Endothelial cell of umbilical vein (primary cell): ENCODE results near the gene CACNA2D3. TPM values are rescaled to one million over a fixed set of nuclear protein-coding genes. Genes with fewer than 3 reads are reported as not detected.

ENCODE experiments used
- BruUV-seq: library from RNA; stranded (reverse); fragments of 400-500 nt; replicated peaks from 2 replicates; lab custom pipeline; 2021; lab: Mats Ljungman, UMichigan
- CTCF ChIA-PET: fragments of 300-600, 350-600 bp; sonication (Branson Sonifier 250); formaldehyde crosslinking; loops from one replicate; lab custom pipeline; 2021; ENCODE audit warnings: antibody characterized with exemption, inconsistent platforms; lab: Charles Lee
- POLR2A ChIA-PET: fragments of 300-600, 350-600 bp; sonication (Branson Sonifier 250); formaldehyde crosslinking; loops from one replicate; lab custom pipeline; 2021; ENCODE audit warnings: antibody characterized with exemption, inconsistent platforms; lab: Charles Lee
- DNase-seq: peaks from one replicate; pipeline ENCODE4 v3.0.0-alpha.2; 2011; ENCODE audit warnings: low read depth, low spot score
- FAIRE-seq: peaks from 2 replicates; lab custom pipeline; 2011; peaks lifted over from hg19 to GRCh38; lab: Jason Lieb, UNC
- H2AFZ ChIP-seq: 2 replicates; pipeline ENCODE4 v1.6.0; 2012; ENCODE audit warnings: low read depth, low read length, control low read depth, inconsistent platforms
- H3K27ac ChIP-seq: 2 replicates; pipeline ENCODE4 v1.5.1; 2011; ENCODE audit warnings: low read depth, mild to moderate bottlenecking, control low read depth, low read length, moderate library complexity; ENCODE audit not compliant: insufficient read depth
- H3K27me3 ChIP-seq, 2 experiments: 2 replicates each; pipeline versions ENCODE4 v1.6.0 to v1.6.1; 2011; ENCODE audit warnings: low read length in 2 of 2, mixed read lengths in 1 of 2; ENCODE audit not compliant: control insufficient read depth in 2 of 2, insufficient read depth in 2 of 2
- H3K36me3 ChIP-seq, 2 experiments: 2 replicates in 1 of 2; 3 replicates in 1 of 2; pipeline ENCODE4 v1.5.1; 2011; ENCODE audit warnings: low read length in 2 of 2, mild to moderate bottlenecking in 1 of 2, moderate library complexity in 1 of 2; ENCODE audit not compliant: control insufficient read depth in 2 of 2, insufficient read depth in 2 of 2; ENCODE audit errors: extremely low read depth in 1 of 2
- H3K4me1 ChIP-seq: 3 replicates; pipeline ENCODE4 v1.5.1; 2011; ENCODE audit warnings: mild to moderate bottlenecking, low read length; ENCODE audit not compliant: control insufficient read depth, insufficient read depth; ENCODE audit errors: extremely low read depth
- H3K4me2 ChIP-seq: 2 replicates; pipeline ENCODE4 v1.6.1; 2011; ENCODE audit warnings: low read length, control low read depth, mixed read lengths; ENCODE audit not compliant: insufficient read depth
- H3K4me3 ChIP-seq, 3 experiments: fragments of 200-600 bp in 1 of 3; sonication (generic), shearing (Covaris generic) in 1 of 3; replicated peaks in 1 of 3; 2 replicates each; pipeline ENCODE4 v1.5.1; 2011 to 2016; ENCODE audit warnings: control low read depth in 3 of 3, low read length in 3 of 3, mild to moderate bottlenecking in 2 of 3, inconsistent platforms in 1 of 3, low read depth in 1 of 3, moderate library complexity in 1 of 3; ENCODE audit not compliant: insufficient read depth in 1 of 3
- H3K79me2 ChIP-seq: 2 replicates; pipeline ENCODE4 v1.6.0; 2012; ENCODE audit warnings: low read length, inconsistent platforms; ENCODE audit not compliant: control insufficient read depth, insufficient read depth
- H3K9ac ChIP-seq: replicated peaks from 2 replicates; pipeline ENCODE3; 2011; ENCODE audit warnings: low read length, control low read depth; ENCODE audit not compliant: insufficient read depth; ENCODE audit errors: extremely low read depth
- H3K9me1 ChIP-seq: replicated peaks from 3 replicates; pipeline ENCODE4 v1.6.0; 2011; ENCODE audit warnings: mild to moderate bottlenecking, low read length; ENCODE audit not compliant: control insufficient read depth, insufficient read depth; ENCODE audit errors: extremely low read depth
- H3K9me3 ChIP-seq: replicated peaks from 2 replicates; pipeline ENCODE4 v1.5.1; 2012; ENCODE audit warnings: low read length, inconsistent platforms; ENCODE audit not compliant: control insufficient read depth, insufficient read depth
- H4K20me1 ChIP-seq: replicated peaks from 2 replicates; pipeline ENCODE3; 2011; ENCODE audit warnings: mild to moderate bottlenecking, low read length; ENCODE audit not compliant: control insufficient read depth, insufficient read depth; ENCODE audit errors: extremely low read depth
- EZH2 ChIP-seq: IDR thresholded peaks from 2 replicates; pipeline ENCODE4 v1.6.1; 2012; ENCODE audit warnings: borderline replicate concordance, low read depth, mild to moderate bottlenecking, moderate library complexity, low read length, inconsistent platforms; ENCODE audit not compliant: severe bottlenecking
- FOS ChIP-seq: IDR thresholded peaks from 2 replicates; pipeline ENCODE4 v1.6.1; 2011; ENCODE audit warnings: mild to moderate bottlenecking, low read length, moderate library complexity, borderline replicate concordance; ENCODE audit not compliant: insufficient read depth
- GATA2 ChIP-seq: IDR thresholded peaks from 2 replicates; pipeline ENCODE4 v1.7.0; 2011; ENCODE audit warnings: low read depth, mild to moderate bottlenecking, moderate library complexity, mixed read lengths, low read length; ENCODE audit not compliant: insufficient read length, insufficient read depth
- JUN ChIP-seq: IDR thresholded peaks from 2 replicates; pipeline ENCODE4 v1.6.1; 2011; ENCODE audit warnings: borderline replicate concordance, low read depth; ENCODE audit not compliant: insufficient read length, insufficient read depth
- MYC ChIP-seq: IDR thresholded peaks from one replicate; pipeline ENCODE4 v1.6.1; 2011; ENCODE audit warnings: mild to moderate bottlenecking, low read depth, low read length
- POLR2A ChIP-seq: IDR thresholded peaks from 2 replicates; pipeline ENCODE4 v1.6.1; 2012; ENCODE audit warnings: low read depth, mild to moderate bottlenecking, control low read depth, low read length
- POLR2AphosphoS5 ChIP-seq: IDR thresholded peaks from 2 replicates; pipeline ENCODE4 v1.6.1; 2012; ENCODE audit warnings: low read depth, mild to moderate bottlenecking, control low read depth, low read length, moderate library complexity; ENCODE audit not compliant: insufficient read depth
- dilution Hi-C: fragments of 300-500 bp; cut with MboI; formaldehyde crosslinking; loops from one replicate; pipeline ENCODE4 v1.15.0; 2019; ENCODE audit warnings: low sequenced_read_pairs; ENCODE audit not compliant: extremely low pct_ligation_motif_present
- intact Hi-C: fragments of 100-400 bp; cut with micrococcal nuclease; formaldehyde crosslinking; loops from one replicate; pipeline ENCODE4 v1.10.0; 2022
- polyA plus RNA-seq, 4 experiments: library from polyadenylated mRNA; depleted of rRNA in 3 of 4; stranded (reverse) in 3 of 4; unstranded in 1 of 4; fragments of >200 nt; gene quantifications; 2 replicates each; pipeline versions ENCODE4 v1.2.1 to v1.2.3, GENCODE V29; 2011 to 2012; ENCODE audit warnings: missing spikeins in 1 of 4
- total RNA-seq: library from RNA; stranded (reverse); gene quantifications from 2 replicates; pipeline ENCODE4 v1.2.3, GENCODE V29; 2021
- TF ChIP-seq, protein P1 (sequence below), 2 donors: IDR thresholded peaks; 1 replicate in 1 of 2; 2 replicates in 1 of 2; pipeline ENCODE4 v1.5.1; 2011; ENCODE audit warnings: low read length in 2 of 2, mild to moderate bottlenecking in 2 of 2, moderate library complexity in 2 of 2, control low read depth in 1 of 2, inconsistent platforms in 1 of 2, low read depth in 1 of 2; ENCODE audit not compliant: insufficient read depth in 1 of 2; ENCODE audit errors: extremely low read depth in 1 of 2
- TF ChIP-seq, protein P2 (sequence below): IDR thresholded peaks from 2 replicates; pipeline ENCODE4 v1.6.1; 2011; ENCODE audit not compliant: insufficient read depth, insufficient read length

Gene CACNA2D3
- total and polyA plus RNA-seq, 2 donors (not counting 3 experiments of a cell fraction or from before 2014, with no cell fraction given): not detected

DNA sequence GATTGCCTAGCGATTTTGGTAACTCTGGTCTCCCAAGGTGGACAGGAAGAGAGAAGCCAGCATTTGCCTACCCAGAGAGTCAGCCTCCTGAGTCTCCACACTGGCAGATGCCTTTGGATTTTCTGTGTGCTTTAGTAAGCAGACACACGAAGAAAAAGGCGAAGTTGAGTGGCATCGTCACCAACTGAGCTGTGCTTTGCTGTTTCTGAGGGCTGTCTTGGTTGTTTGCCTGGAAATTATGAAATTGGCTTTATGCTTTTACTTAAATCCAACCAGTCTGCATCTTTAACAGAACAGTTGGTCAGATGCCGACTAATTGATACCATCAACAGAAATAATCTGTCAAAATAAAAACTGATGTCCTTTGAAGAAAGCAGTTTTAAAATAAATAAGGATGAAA lies 56.0 kb downstream of the CACNA2D3 start:
- CTCF ChIA-PET: no interaction called here
- BruUV-seq: no TSS peak
- dilution Hi-C loops: no loop called here

More for the DNA sequence above, 56.0 kb downstream of the CACNA2D3 start:
- DNase-seq (no peak), FAIRE-seq (no peak)
- H3K9me3 ChIP-seq: peaks cover 10% of the 10 kb centered on the region
- intact Hi-C loops: no loop called here
- no peak overlapping the region for H2AFZ ChIP-seq
- no peaks in the 10 kb centered on the region for H3K9me1 ChIP-seq
- no peak overlapping the region for H3K9ac ChIP-seq
- H3K27me3 ChIP-seq: no peaks in the 10 kb centered on the region
- no peak overlapping the region for H3K27ac ChIP-seq
- H4K20me1 ChIP-seq: no peaks in the 10 kb centered on the region
- H3K36me3 ChIP-seq: no peaks in the 10 kb centered on the region
- TF ChIP-seq, protein P1, sequence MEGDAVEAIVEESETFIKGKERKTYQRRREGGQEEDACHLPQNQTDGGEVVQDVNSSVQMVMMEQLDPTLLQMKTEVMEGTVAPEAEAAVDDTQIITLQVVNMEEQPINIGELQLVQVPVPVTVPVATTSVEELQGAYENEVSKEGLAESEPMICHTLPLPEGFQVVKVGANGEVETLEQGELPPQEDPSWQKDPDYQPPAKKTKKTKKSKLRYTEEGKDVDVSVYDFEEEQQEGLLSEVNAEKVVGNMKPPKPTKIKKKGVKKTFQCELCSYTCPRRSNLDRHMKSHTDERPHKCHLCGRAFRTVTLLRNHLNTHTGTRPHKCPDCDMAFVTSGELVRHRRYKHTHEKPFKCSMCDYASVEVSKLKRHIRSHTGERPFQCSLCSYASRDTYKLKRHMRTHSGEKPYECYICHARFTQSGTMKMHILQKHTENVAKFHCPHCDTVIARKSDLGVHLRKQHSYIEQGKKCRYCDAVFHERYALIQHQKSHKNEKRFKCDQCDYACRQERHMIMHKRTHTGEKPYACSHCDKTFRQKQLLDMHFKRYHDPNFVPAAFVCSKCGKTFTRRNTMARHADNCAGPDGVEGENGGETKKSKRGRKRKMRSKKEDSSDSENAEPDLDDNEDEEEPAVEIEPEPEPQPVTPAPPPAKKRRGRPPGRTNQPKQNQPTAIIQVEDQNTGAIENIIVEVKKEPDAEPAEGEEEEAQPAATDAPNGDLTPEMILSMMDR (IDR thresholded peaks at IDR 0.05; ENCODE audit: extremely low read depth in 1 of 2, insufficient read depth in 1 of 2, low read depth in 1 of 2, low read length in 2 of 2): no peak
- TF ChIP-seq GATA2: no peak
- TF ChIP-seq POLR2A: no peak
- no peak for TF ChIP-seq JUN
- TF ChIP-seq EZH2: no peak
- TF ChIP-seq, protein P2, sequence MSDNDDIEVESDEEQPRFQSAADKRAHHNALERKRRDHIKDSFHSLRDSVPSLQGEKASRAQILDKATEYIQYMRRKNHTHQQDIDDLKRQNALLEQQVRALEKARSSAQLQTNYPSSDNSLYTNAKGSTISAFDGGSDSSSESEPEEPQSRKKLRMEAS: no peak
- no peak for TF ChIP-seq FOS
- no peak for TF ChIP-seq POLR2AphosphoS5
- no peak for TF ChIP-seq MYC
- H3K4me2 ChIP-seq: no peak overlapping the region
- H3K4me1 ChIP-seq: no peaks in the 10 kb centered on the region
- POLR2A ChIA-PET: no interaction called here
- no peaks in the 10 kb centered on the region for H3K79me2 ChIP-seq
- no peak overlapping the region for H3K4me3 ChIP-seq
